ES-I3 (cell line): ENCODE data around the gene STK32B.

Source experiments
- H3K36me3 ChIP-seq: 2 replicates; pipeline ENCODE4 v1.6.1; 2013; ENCODE audit warnings: mild to moderate bottlenecking, low read length, control low read depth, moderate library complexity; ENCODE audit not compliant: insufficient read depth
- H3K4me1 ChIP-seq: 2 replicates; pipeline ENCODE4 v1.6.1; 2013; ENCODE audit warnings: mild to moderate bottlenecking, control low read depth, low read length; ENCODE audit not compliant: insufficient read depth
- H3K9ac ChIP-seq: 2 replicates; pipeline ENCODE4 v1.6.1; 2013; ENCODE audit warnings: low read depth, mild to moderate bottlenecking, low read length, moderate library complexity
- H3K9me3 ChIP-seq: 2 replicates; pipeline ENCODE4 v1.6.1; 2013; ENCODE audit warnings: mild to moderate bottlenecking, low read length, moderate library complexity; ENCODE audit not compliant: control insufficient read depth, insufficient read depth

The STK32B gene

GRCh38 chr4:5527211-5527610, 475.9 kb downstream of the STK32B start:
- no peaks in the 10 kb centered on the region for H3K4me1 ChIP-seq
- no peak overlapping the region for H3K9ac ChIP-seq
- H3K9me3 ChIP-seq = no peaks in the 10 kb centered on the region
- no peaks in the 10 kb centered on the region for H3K36me3 ChIP-seq

- Histone ChIP-seq H3K4me1 (no peaks in the 10 kb centered on the region), H3K9ac (no peak overlapping the region), H3K36me3 (no peaks in the 10 kb centered on the region), H3K9me3 (no peaks in the 10 kb centered on the region)
These were observed 476.8 kb downstream of the STK32B start for GRCh38 chr4:5528031-5528436.

- Histone ChIP-seq H3K9ac (no peak overlapping the region), H3K36me3 (no peaks in the 10 kb centered on the region), H3K9me3 (no peaks in the 10 kb centered on the region), H3K4me1 (no peaks in the 10 kb centered on the region)
These were observed 480.8 kb downstream of the STK32B start for GRCh38 chr4:5532100-5532499.

- no peak overlapping the region for H3K9ac ChIP-seq
- no peaks in the 10 kb centered on the region for H3K9me3 ChIP-seq
- no peaks in the 10 kb centered on the region for H3K4me1 ChIP-seq
- no peaks in the 10 kb centered on the region for H3K36me3 ChIP-seq
These were observed 488.3 kb downstream of the STK32B start for GRCh38 chr4:5539584-5539983.

- Histone ChIP-seq H3K36me3 (no peaks in the 10 kb centered on the region), H3K9me3 (no peaks in the 10 kb centered on the region), H3K4me1 (no peaks in the 10 kb centered on the region), H3K9ac (no peak overlapping the region)
These were observed 489.9 kb downstream of the STK32B start for GRCh38 chr4:5541169-5541568.

GRCh38 chr4:5543681-5544080, 492.4 kb downstream of the STK32B start:
- Histone ChIP-seq H3K4me1 (no peaks in the 10 kb centered on the region), H3K36me3 (no peaks in the 10 kb centered on the region; the same call in 1 of the 2 replicates), H3K9ac (no peak overlapping the region), H3K9me3 (no peaks in the 10 kb centered on the region)

- no peaks in the 10 kb centered on the region; the same call in 1 of the 2 replicates for H3K36me3 ChIP-seq
- no peaks in the 10 kb centered on the region for H3K9me3 ChIP-seq
- no peaks in the 10 kb centered on the region for H3K4me1 ChIP-seq
- H3K9ac ChIP-seq = no peak overlapping the region
These were observed 493.5 kb downstream of the STK32B start for GRCh38 chr4:5544762-5545161.

GRCh38 chr4:5545271-5545670, 494.0 kb downstream of the STK32B start:
- H3K4me1 ChIP-seq = no peaks in the 10 kb centered on the region
- H3K36me3 ChIP-seq = no peaks in the 10 kb centered on the region; the same call in 1 of the 2 replicates
- no peak overlapping the region for H3K9ac ChIP-seq
- H3K9me3 ChIP-seq = no peaks in the 10 kb centered on the region

- Histone ChIP-seq H3K4me1 (no peaks in the 10 kb centered on the region), H3K9ac (no peak overlapping the region), H3K9me3 (peaks cover 5% of the 10 kb centered on the region; the same call in 1 of the 2 replicates), H3K36me3 (no peaks in the 10 kb centered on the region; the same call in 1 of the 2 replicates)
These were observed 496.5 kb downstream of the STK32B start for GRCh38 chr4:5547651-5548249.
